ENCODE measurements around the gene CCL14.
A peak's percentile ranks its signal among the peaks of the same experiment; 100 is the strongest.
"Not testable (repeated sequence)": the region's sequence is repeated elsewhere in the genome, so short reads cannot be mapped to it uniquely, and the experiment has no call there.

Gene CCL14

GRCh38 chr17:35984140-35984539 lies 2.4 kb downstream of the CCL14 start:
- no peak for DNase-seq

- no peak for DNase-seq
Observed at GRCh38 chr17:35982409-35983191, 3.9 kb downstream of the CCL14 start.

- DNase-seq, result no peak
Observed at GRCh38 chr17:35981908-35982330, 4.6 kb downstream of the CCL14 start.

GRCh38 chr17:35981246-35981645 lies 5.3 kb downstream of the CCL14 start, which contains the start of gene CCL16:
Gene CCL16, minus strand, starts transcription at chr17:35981497. Its CDS starts 77 bp downstream, at chr17:35981420.
- no peak for DNase-seq

GRCh38 chr17:35978346-35978745 lies 8.2 kb downstream of the CCL14 start:
- DNase-seq, result no peak

GRCh38 chr17:35977509-35977908 lies 9.0 kb downstream of the CCL14 start:
- DNase-seq, result no peak

GRCh38 chr17:35973333-35974260 lies 12.9 kb downstream of the CCL14 start:
- DNase-seq, result no peak

- DNase-seq, result no peak
Observed at GRCh38 chr17:35972945-35973332, 13.6 kb downstream of the CCL14 start.

- no peak for DNase-seq
Observed at GRCh38 chr17:35972535-35972934, 14.0 kb downstream of the CCL14 start.

- no peak for DNase-seq
Observed at GRCh38 chr17:35972066-35972465, 14.5 kb downstream of the CCL14 start.

GRCh38 chr17:35969558-35970380 lies 16.8 kb downstream of the CCL14 start:
- DNase-seq, result peak; percentile 52

- no peak for DNase-seq
Observed at GRCh38 chr17:35968520-35969054, 17.9 kb downstream of the CCL14 start.

- DNase-seq, result no peak
Observed at GRCh38 chr17:35965272-35965671, 21.3 kb downstream of the CCL14 start.

- no peak for DNase-seq
Observed at GRCh38 chr17:35963663-35964062, 22.9 kb downstream of the CCL14 start.

GRCh38 chr17:35953720-35954119 lies 32.8 kb downstream of the CCL14 start:
- no peak for DNase-seq

- DNase-seq, result no peak
Observed at GRCh38 chr17:35949401-35949800, 37.1 kb downstream of the CCL14 start.

GRCh38 chr17:35948092-35948491 lies 38.4 kb downstream of the CCL14 start:
- no peak for DNase-seq

- peak; percentile 31 for DNase-seq
Observed at GRCh38 chr17:35947156-35947585, 39.4 kb downstream of the CCL14 start.

GRCh38 chr17:35944151-35944550 lies 42.4 kb downstream of the CCL14 start:
- DNase-seq, result no peak

GRCh38 chr17:35943537-35943936 lies 43.0 kb downstream of the CCL14 start, which contains the start of gene LYZL6:
Gene LYZL6, minus strand, starts transcription at chr17:35943713. Its CDS starts 4,357 bp downstream, at chr17:35939356.
- DNase-seq, result no peak

- DNase-seq, result no peak
Observed at GRCh38 chr17:35942588-35943186, 43.8 kb downstream of the CCL14 start.

GRCh38 chr17:35938492-35938891 lies 48.0 kb downstream of the CCL14 start:
- not testable (repeated sequence) for DNase-seq

All from NCI-H2227 treated with DMSO at 0.1 percent for 48 hours (cell line).